Astrocyte of the cerebellum (primary cell): ENCODE data around the gene DLG2.

ENCODE experiments used
- DNase-seq: peaks from one replicate; pipeline ENCODE4 v3.0.0-alpha.2; 2011; ENCODE audit warnings: low read depth
- H3K4me3 ChIP-seq: 2 replicates; pipeline ENCODE4 v1.5.1; 2011; ENCODE audit warnings: mild to moderate bottlenecking, low read depth, low read length, moderate library complexity
- CTCF ChIP-seq: IDR thresholded peaks from 2 replicates; pipeline ENCODE4 v1.5.1; 2012; ENCODE audit warnings: low read length, low read depth, moderate library complexity, mild to moderate bottlenecking; ENCODE audit errors: missing control alignments
- in situ Hi-C: cut with HindIII; loops from 2 replicates; pipeline ENCODE4 v1.10.0; 2017; ENCODE audit warnings: low sequenced_read_pairs

DLG2 gene

GRCh38 chr11:84036664-84037194, 1590.4 kb downstream of the DLG2 start:
- in situ Hi-C loops: no loop called here
- H3K4me3 ChIP-seq: no peak overlapping the region
- DNase-seq: no peak
- no peak for TF ChIP-seq CTCF

- in situ Hi-C loops: no loop called here
- no peak for DNase-seq
- no peak for TF ChIP-seq CTCF
- H3K4me3 ChIP-seq: no peak overlapping the region
Measured at GRCh38 chr11:84035645-84036044, 1591.5 kb downstream of the DLG2 start.

- in situ Hi-C loops: no loop called here
- H3K4me3 ChIP-seq: no peak overlapping the region
- TF ChIP-seq CTCF: no peak
- no peak for DNase-seq
Measured at GRCh38 chr11:84034484-84034883, 1592.7 kb downstream of the DLG2 start.

GRCh38 chr11:84024266-84024665, 1602.9 kb downstream of the DLG2 start:
- no peak overlapping the region for H3K4me3 ChIP-seq
- no peak for TF ChIP-seq CTCF
- in situ Hi-C loops: no loop called here
- no peak for DNase-seq

- DNase-seq: no peak
- TF ChIP-seq CTCF: no peak
- H3K4me3 ChIP-seq: no peak overlapping the region
- in situ Hi-C loops: no loop called here
Measured at GRCh38 chr11:84022695-84023094, 1604.4 kb downstream of the DLG2 start.

- peak; percentile 18 for DNase-seq
- in situ Hi-C loops: no loop called here
- no peak for TF ChIP-seq CTCF
- no peak overlapping the region for H3K4me3 ChIP-seq
Measured at GRCh38 chr11:84022201-84022600, 1604.9 kb downstream of the DLG2 start.

DNA sequence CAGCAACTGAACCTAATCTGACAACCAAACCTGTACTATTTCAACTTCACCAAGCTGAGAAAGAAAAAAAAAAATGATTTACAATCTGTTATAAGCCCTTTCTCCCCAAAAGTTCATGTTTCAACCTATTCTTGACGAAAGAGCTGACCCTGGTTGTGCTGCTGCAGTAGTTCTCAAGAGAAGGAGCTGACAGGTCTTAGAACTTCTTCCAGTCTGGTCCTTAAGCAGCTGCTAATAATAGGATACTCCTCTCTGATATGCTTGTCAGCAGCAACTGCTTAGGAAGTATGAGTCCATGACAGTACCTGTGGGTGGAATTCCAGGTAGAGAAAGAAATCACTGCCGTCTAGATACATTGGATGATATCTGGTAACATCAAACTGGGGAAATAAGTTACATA, 1605.9 kb downstream of the DLG2 start:
- TF ChIP-seq CTCF: no peak
- in situ Hi-C loops: no loop called here
- no peak overlapping the region for H3K4me3 ChIP-seq
- DNase-seq: no peak
